DND-41 (cell line): Measurements from ENCODE around the gene CTSA.
A peak's percentile ranks its signal among the peaks of the same experiment; 100 is the strongest.

Experiments
- ATAC-seq: fragments of 200-7000 bp; cut with Tn5 transposase; 3 replicates; pipeline ENCODE4 v1.9.1; 2021; ENCODE audit warnings: low read depth; ENCODE audit not compliant: insufficient read depth
- DNase-seq: peaks from one replicate; pipeline ENCODE4 v3.0.0-alpha.2; 2020
- H2AFZ ChIP-seq: 2 replicates; pipeline ENCODE4 v1.6.0; 2012; ENCODE audit warnings: low read depth, low read length
- H3K27ac ChIP-seq: 2 replicates; pipeline ENCODE4 v1.5.1; 2012; ENCODE audit warnings: low read length, inconsistent platforms
- H3K27me3 ChIP-seq: fragments of 200-600 bp; sonication (generic); 2 replicates; pipeline ENCODE4 v1.6.0; 2012; ENCODE audit warnings: low read length, mild to moderate bottlenecking, inconsistent platforms; ENCODE audit not compliant: insufficient read depth, poor library complexity
- H3K36me3 ChIP-seq: 2 replicates; pipeline ENCODE4 v1.5.1; 2012; ENCODE audit warnings: low read length, inconsistent platforms; ENCODE audit not compliant: insufficient read depth
- H3K4me1 ChIP-seq: 2 replicates; pipeline ENCODE4 v1.5.1; 2012; ENCODE audit warnings: mild to moderate bottlenecking, low read length; ENCODE audit not compliant: insufficient read depth
- H3K4me2 ChIP-seq: 2 replicates; pipeline ENCODE4 v1.6.0; 2012; ENCODE audit warnings: mild to moderate bottlenecking, moderate library complexity, low read length, inconsistent platforms; ENCODE audit not compliant: insufficient read depth
- H3K4me3 ChIP-seq, 2 experiments: fragments of 200-600 bp in 1 of 2; shearing (Covaris generic) in 1 of 2; 2 replicates each; pipeline ENCODE4 v1.5.1; 2012 to 2016; ENCODE audit warnings: inconsistent platforms in 2 of 2, low read length in 2 of 2, mild to moderate bottlenecking in 2 of 2, low read depth in 1 of 2, moderate library complexity in 1 of 2
- H3K79me2 ChIP-seq: 2 replicates; pipeline ENCODE4 v1.6.0; 2012; ENCODE audit warnings: low read length, inconsistent platforms; ENCODE audit not compliant: insufficient read depth
- H3K9ac ChIP-seq: 2 replicates; pipeline ENCODE4 v1.6.0; 2012; ENCODE audit warnings: low read depth, mild to moderate bottlenecking, inconsistent platforms, low read length, moderate library complexity
- H3K9me3 ChIP-seq: 2 replicates; pipeline ENCODE4 v1.5.1; 2012; ENCODE audit warnings: low read length, moderate library complexity, mild to moderate bottlenecking, inconsistent platforms; ENCODE audit not compliant: insufficient read depth, severe bottlenecking
- H4K20me1 ChIP-seq: 2 replicates; pipeline ENCODE4 v1.6.0; 2012; ENCODE audit warnings: low read length; ENCODE audit not compliant: insufficient read depth
- EZH2 ChIP-seq: IDR thresholded peaks from 3 replicates; pipeline ENCODE4 v1.6.1; 2012; ENCODE audit warnings: borderline replicate concordance, low read depth, mild to moderate bottlenecking, moderate library complexity, low read length, inconsistent platforms; ENCODE audit not compliant: severe bottlenecking
- TF ChIP-seq, protein P1 (sequence below): IDR thresholded peaks from 2 replicates; pipeline ENCODE4 v1.5.1; 2012; ENCODE audit warnings: borderline replicate concordance, low read length, moderate library complexity, mild to moderate bottlenecking; ENCODE audit not compliant: poor library complexity, severe bottlenecking; ENCODE audit errors: extremely low read depth

CTSA gene

DNA sequence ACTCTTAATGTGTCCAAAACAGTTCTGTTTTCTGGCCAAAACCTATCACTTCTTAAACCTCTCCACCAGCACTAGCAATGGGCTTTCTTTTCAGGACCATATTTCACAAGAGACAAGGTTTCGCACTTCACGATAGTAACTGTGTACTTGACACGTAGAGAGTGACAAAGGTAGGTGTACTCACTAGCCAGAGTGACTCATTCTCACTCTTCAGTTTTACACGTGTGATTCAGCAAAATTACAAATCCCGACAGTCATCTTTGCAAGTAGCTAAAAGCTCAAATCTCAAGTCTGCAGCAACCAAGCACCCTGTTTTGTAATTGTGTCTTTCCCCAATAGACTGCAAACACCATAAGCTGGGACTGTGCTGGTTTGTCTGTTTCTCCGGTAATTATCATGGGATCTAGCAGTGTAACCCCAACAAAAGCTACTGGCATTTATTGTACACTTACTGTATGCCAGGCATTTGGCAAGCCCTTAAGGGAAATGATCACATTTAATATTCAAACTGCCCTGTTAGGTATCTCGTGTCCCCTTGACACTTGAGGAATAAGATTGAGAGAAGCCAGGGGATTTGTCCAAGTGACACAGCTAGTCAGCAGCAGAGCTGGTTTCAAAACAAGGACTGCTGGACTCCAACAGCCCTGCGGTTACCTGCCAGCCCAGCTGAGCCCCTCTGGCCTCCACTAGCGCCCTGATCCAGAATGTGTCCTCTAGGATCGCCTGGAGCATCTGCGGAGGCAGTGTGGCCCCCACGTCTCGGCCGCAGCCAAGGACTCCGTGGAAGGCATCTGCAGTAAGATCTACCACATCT, 53.2 kb downstream of the CTSA start:
- Histone ChIP-seq H3K4me2 (no peak overlapping the region), H3K4me3 (no peak overlapping the region), H3K9me3 (no peaks in the 10 kb centered on the region), H2AFZ (no peak overlapping the region), H3K4me1 (no peaks in the 10 kb centered on the region), H3K36me3 (peaks cover 95% of the 10 kb centered on the region), H3K27me3 (no peaks in the 10 kb centered on the region), H3K9ac (no peak overlapping the region), H3K27ac (0 out of 2 replicates have a peak overlapping the region, but pooled peaks have one; percentile 25), H4K20me1 (peaks cover 18% of the 10 kb centered on the region), H3K79me2 (no peaks in the 10 kb centered on the region)
- no peak for ATAC-seq
- no peak for DNase-seq
- TF ChIP-seq EZH2: no peak
- TF ChIP-seq, protein P1, sequence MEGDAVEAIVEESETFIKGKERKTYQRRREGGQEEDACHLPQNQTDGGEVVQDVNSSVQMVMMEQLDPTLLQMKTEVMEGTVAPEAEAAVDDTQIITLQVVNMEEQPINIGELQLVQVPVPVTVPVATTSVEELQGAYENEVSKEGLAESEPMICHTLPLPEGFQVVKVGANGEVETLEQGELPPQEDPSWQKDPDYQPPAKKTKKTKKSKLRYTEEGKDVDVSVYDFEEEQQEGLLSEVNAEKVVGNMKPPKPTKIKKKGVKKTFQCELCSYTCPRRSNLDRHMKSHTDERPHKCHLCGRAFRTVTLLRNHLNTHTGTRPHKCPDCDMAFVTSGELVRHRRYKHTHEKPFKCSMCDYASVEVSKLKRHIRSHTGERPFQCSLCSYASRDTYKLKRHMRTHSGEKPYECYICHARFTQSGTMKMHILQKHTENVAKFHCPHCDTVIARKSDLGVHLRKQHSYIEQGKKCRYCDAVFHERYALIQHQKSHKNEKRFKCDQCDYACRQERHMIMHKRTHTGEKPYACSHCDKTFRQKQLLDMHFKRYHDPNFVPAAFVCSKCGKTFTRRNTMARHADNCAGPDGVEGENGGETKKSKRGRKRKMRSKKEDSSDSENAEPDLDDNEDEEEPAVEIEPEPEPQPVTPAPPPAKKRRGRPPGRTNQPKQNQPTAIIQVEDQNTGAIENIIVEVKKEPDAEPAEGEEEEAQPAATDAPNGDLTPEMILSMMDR: no peak

DNA sequence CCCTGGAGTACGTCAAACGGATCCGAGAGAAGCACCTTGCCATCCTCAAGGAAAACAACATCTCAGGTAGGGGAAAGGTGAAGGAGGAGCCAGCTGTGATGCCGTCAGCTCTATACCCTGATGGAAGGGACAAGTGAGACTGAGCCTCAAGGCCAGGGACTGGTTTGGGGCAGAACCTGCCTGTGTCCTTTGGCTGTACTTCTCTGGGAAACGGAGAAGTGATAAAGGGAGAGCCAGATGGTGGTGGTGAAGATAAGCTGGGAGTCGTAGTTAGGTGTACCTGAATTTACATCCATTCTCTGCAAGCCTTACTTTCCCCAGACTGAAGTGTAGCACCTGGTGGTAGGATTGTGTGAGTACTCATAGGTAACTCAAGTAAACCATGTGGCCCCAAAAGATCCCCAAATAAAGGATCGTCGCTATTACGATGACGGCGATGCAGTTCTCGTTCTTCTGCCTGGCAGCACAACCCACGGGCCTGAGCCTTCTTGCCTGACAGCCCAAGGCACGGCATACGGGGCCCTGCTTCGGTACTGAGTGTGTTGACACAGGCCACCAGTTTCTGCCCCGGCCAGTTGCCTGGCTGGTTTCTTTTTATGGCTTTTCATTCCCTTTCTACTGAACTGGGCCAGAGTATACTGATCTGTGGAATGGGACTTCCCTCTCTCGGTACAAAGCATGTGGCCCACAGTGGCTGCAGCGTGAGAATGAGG, 54.0 kb downstream of the CTSA start:
- ATAC-seq (no peak), DNase-seq (no peak)
- Histone ChIP-seq H3K9ac (no peak overlapping the region), H2AFZ (no peak overlapping the region), H3K4me3 (no peak overlapping the region), H3K27me3 (no peaks in the 10 kb centered on the region), H3K4me1 (no peaks in the 10 kb centered on the region), H4K20me1 (peaks cover 19% of the 10 kb centered on the region), H3K36me3 (peaks cover 95% of the 10 kb centered on the region), H3K79me2 (no peaks in the 10 kb centered on the region), H3K4me2 (no peak overlapping the region), H3K27ac (no peak overlapping the region), H3K9me3 (no peaks in the 10 kb centered on the region)
- TF ChIP-seq, protein P1: no peak
- no peak for TF ChIP-seq EZH2

DNA sequence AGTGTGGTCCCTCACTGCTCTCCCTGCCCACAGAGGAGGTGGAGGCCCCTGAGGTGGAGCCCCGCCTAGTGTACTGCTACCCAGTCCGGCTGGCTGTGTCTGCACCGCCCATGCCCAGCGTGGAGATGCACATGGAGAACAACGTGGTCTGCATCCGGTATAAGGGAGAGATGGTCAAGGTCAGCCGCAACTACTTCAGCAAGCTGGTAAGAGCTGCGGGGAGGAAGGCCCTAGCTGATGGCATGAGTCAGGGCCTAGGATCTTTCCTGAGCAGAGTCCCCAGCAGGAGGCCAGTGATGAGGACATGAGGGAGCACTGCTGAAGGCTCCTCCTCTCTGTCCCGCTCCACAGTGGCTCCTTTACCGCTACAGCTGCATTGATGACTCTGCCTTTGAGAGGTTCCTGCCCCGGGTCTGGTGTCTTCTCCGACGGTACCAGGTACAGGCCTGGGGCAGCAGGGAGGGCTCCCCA, 54.6 kb downstream of the CTSA start:
- Histone ChIP-seq H3K27ac (no peak overlapping the region), H4K20me1 (peaks cover 19% of the 10 kb centered on the region), H3K4me3 (no peak overlapping the region), H3K36me3 (peaks cover 95% of the 10 kb centered on the region), H2AFZ (no peak overlapping the region), H3K9ac (no peak overlapping the region), H3K27me3 (no peaks in the 10 kb centered on the region), H3K4me1 (no peaks in the 10 kb centered on the region), H3K9me3 (no peaks in the 10 kb centered on the region), H3K4me2 (no peak overlapping the region), H3K79me2 (no peaks in the 10 kb centered on the region)
- ATAC-seq (no peak), DNase-seq (no peak)
- TF ChIP-seq, protein P1: no peak
- no peak for TF ChIP-seq EZH2
